LNCaP clone FGC (cell line): ENCODE measurements around the gene DSCAM.

Experiments
- DNase-seq: peaks from one replicate; pipeline ENCODE4 v3.0.0-alpha.2; 2011; ENCODE audit warnings: low read depth
- H3K4me3 ChIP-seq: 2 replicates; pipeline ENCODE4 v1.5.1; 2011; ENCODE audit warnings: mild to moderate bottlenecking, low read depth, low read length, control low read depth
- CTCF ChIP-seq: IDR thresholded peaks from 2 replicates; pipeline ENCODE4 v1.5.1; 2012; ENCODE audit warnings: mild to moderate bottlenecking; ENCODE audit not compliant: control insufficient read depth, insufficient read depth; ENCODE audit errors: extremely low read depth

Gene DSCAM

GRCh38 chr21:40556442-40556968, 290.5 kb downstream of the DSCAM start:
- DNase-seq: no peak
- TF ChIP-seq CTCF: no peak
- no peak overlapping the region for H3K4me3 ChIP-seq

- no peak for TF ChIP-seq CTCF
- no peak for DNase-seq
These were observed 291.9 kb downstream of the DSCAM start for GRCh38 chr21:40555021-40555528.

GRCh38 chr21:40553781-40554180, 293.2 kb downstream of the DSCAM start:
- no peak for TF ChIP-seq CTCF
- DNase-seq: no peak
- H3K4me3 ChIP-seq: no peak overlapping the region

More at GRCh38 chr21:40555021-40555528, 291.9 kb downstream of the DSCAM start:
- H3K4me3 ChIP-seq: no peak overlapping the region

- no peak for TF ChIP-seq CTCF
- no peak overlapping the region for H3K4me3 ChIP-seq
- no peak for DNase-seq
These were observed 298.9 kb downstream of the DSCAM start for GRCh38 chr21:40547906-40548513.

GRCh38 chr21:40546647-40547046, 300.3 kb downstream of the DSCAM start:
- TF ChIP-seq CTCF: no peak
- no peak overlapping the region for H3K4me3 ChIP-seq
- DNase-seq: no peak

GRCh38 chr21:40540216-40540615, 306.7 kb downstream of the DSCAM start:
- no peak overlapping the region for H3K4me3 ChIP-seq
- no peak for TF ChIP-seq CTCF
- no peak for DNase-seq

- DNase-seq: no peak
- no peak for TF ChIP-seq CTCF
- no peak overlapping the region for H3K4me3 ChIP-seq
These were observed 312.1 kb downstream of the DSCAM start for GRCh38 chr21:40534886-40535285.
